Kidney (tissue), 14 donors: ENCODE measurements around the gene CCDC92B. TPM values are rescaled to one million over a fixed set of nuclear protein-coding genes. Genes with fewer than 3 reads are reported as not detected.

Source experiments
- DNase-seq, 5 donors: peaks; one replicate each; pipeline ENCODE4 v3.0.0-alpha.2; 2013 to 2020
- FAIRE-seq: peaks from 2 replicates; lab custom pipeline; 2012; peaks lifted over from hg19 to GRCh38; lab: Jason Lieb, UNC
- H3K27ac ChIP-seq, 2 donors: one replicate each; pipeline ENCODE4 v1.7.0; 2013; ENCODE audit warnings: low read depth in 2 of 2, low read length in 2 of 2, inconsistent platforms in 1 of 2
- H3K27me3 ChIP-seq: one replicate; pipeline ENCODE4 v1.7.1; 2013; ENCODE audit warnings: low read length, inconsistent platforms; ENCODE audit not compliant: control insufficient read depth, insufficient read depth
- H3K36me3 ChIP-seq, 3 donors: one replicate each; pipeline versions ENCODE4 v1.7.0 to v1.7.1; 2013; ENCODE audit warnings: low read length in 3 of 3, control low read depth in 1 of 3, inconsistent platforms in 1 of 3; ENCODE audit not compliant: insufficient read depth in 3 of 3, control insufficient read depth in 2 of 3
- H3K4me1 ChIP-seq, 3 donors: one replicate each; pipeline versions ENCODE4 v1.7.0 to v1.7.1; 2013; ENCODE audit warnings: low read length in 3 of 3, inconsistent platforms in 1 of 3, low read depth in 1 of 3; ENCODE audit not compliant: control insufficient read depth in 2 of 3, insufficient read depth in 2 of 3
- H3K4me3 ChIP-seq, 3 donors: one replicate each; pipeline versions ENCODE4 v1.7.0 to v1.8.1; 2013; ENCODE audit warnings: low read length in 3 of 3, control low read depth in 1 of 3, inconsistent platforms in 1 of 3
- H3K9ac ChIP-seq, 3 donors: one replicate each; pipeline versions ENCODE4 v1.7.0 to v1.7.1; 2013; ENCODE audit warnings: low read length in 3 of 3, control low read depth in 1 of 3, inconsistent platforms in 1 of 3
- H3K9me3 ChIP-seq, 3 donors: one replicate each; pipeline versions ENCODE4 v1.7.0 to v1.7.1; 2013; ENCODE audit warnings: low read length in 3 of 3, control low read depth in 1 of 3, inconsistent platforms in 1 of 3; ENCODE audit not compliant: control insufficient read depth in 2 of 3, insufficient read depth in 1 of 3
- intact Hi-C: fragments of 100-400 bp; cut with DNase I; formaldehyde crosslinking; loops from one replicate; pipeline ENCODE4 v1.11.1; 2022
- polyA plus RNA-seq: library from polyadenylated mRNA; stranded (reverse); fragments of 350-450 nt; fragmentation: Illumina TruSeq; extraction: RNeasy Lipid Tissue Mini Kit (QIAGEN cat#74804); gene quantifications from one replicate; pipeline ENCODE4 v1.2.3, GENCODE V29; 2014; ENCODE audit warnings: low read depth, low replicate concordance; ENCODE audit not compliant: insufficient read depth
- total RNA-seq: library from RNA; stranded (reverse); fragmentation: NEBNext Ultra II Directional; extraction: Animal tissue kit (Norgen Biotek cat#: 25700); gene quantifications from one replicate; pipeline ENCODE4 v1.2.1, GENCODE V29; 2021
- TF ChIP-seq, protein P1 (sequence below): IDR thresholded peaks from 3 replicates; pipeline ENCODE4 v1.5.1; 2012; ENCODE audit warnings: mild to moderate bottlenecking, moderate library complexity, borderline replicate concordance; ENCODE audit not compliant: insufficient read depth; ENCODE audit errors: extremely low read depth
- donor health status: control.
- donor health status: control.
- donor health status: control.
- donor health status: control.
- donor health status: control.
- donor health status: DM: yes; HTN: yes; CAD: no.
- donor health status: Normal renal cell carcinoma (clear cell type).

Gene CCDC92B
- total and polyA plus RNA-seq, 2 donors from 2014 or later: 0.11 to 1.0 TPM

GRCh38 chr17:2695961-2696760 is 53.3 kb downstream of the CCDC92B start:
- no peaks in the 10 kb centered on the region for H3K4me1 ChIP-seq
- FAIRE-seq (no peak), DNase-seq (peak in 1 of 5 donors; percentile 67)
- H3K27ac ChIP-seq: no peak overlapping the region
- no peak overlapping the region for H3K4me3 ChIP-seq
- H3K9ac ChIP-seq: no peak overlapping the region
- no peaks in the 10 kb centered on the region for H3K27me3 ChIP-seq
- intact Hi-C loops: no loop called here
- peaks cover 0 to 22% (median 16%) of the 10 kb centered on the region in 3 donors for H3K36me3 ChIP-seq
- TF ChIP-seq, protein P1, sequence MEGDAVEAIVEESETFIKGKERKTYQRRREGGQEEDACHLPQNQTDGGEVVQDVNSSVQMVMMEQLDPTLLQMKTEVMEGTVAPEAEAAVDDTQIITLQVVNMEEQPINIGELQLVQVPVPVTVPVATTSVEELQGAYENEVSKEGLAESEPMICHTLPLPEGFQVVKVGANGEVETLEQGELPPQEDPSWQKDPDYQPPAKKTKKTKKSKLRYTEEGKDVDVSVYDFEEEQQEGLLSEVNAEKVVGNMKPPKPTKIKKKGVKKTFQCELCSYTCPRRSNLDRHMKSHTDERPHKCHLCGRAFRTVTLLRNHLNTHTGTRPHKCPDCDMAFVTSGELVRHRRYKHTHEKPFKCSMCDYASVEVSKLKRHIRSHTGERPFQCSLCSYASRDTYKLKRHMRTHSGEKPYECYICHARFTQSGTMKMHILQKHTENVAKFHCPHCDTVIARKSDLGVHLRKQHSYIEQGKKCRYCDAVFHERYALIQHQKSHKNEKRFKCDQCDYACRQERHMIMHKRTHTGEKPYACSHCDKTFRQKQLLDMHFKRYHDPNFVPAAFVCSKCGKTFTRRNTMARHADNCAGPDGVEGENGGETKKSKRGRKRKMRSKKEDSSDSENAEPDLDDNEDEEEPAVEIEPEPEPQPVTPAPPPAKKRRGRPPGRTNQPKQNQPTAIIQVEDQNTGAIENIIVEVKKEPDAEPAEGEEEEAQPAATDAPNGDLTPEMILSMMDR: no peak
- no peaks in the 10 kb centered on the region for H3K9me3 ChIP-seq

DNA sequence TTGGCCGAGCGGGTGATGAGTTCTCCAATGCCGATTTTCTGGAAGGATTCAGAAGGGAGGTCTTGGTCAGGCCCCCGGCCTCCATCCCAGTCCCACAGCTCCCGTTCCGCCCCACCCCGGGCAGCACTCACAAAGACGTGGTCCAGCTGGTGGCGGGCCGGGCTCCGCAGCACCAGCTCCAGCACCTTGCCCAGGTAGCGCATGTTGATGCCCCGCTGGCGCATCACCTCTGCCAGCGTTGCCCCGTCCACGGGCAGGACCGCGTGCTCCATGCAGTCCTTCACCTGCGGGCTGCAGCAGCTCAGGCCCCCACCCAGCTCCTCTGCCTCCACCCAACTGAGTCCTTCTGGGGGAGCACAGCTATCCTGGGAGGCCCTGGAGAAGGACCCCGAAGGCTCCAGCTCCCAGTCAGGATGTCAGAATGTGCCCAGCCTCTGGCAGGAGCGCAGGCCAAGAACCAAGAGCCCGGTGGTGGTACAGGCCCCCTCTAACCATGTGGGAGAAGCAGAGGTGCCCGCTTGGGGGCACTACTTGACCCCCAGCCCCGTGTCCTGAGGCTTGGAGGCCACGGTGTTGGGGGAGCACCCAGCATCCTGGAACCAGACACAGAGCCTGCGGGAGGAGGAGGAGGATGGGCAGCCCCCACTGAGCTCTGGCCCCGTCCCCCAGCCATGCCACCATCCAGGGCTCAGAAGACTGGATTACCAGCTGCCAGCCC is 54.0 kb downstream of the CCDC92B start:
- H3K9me3 ChIP-seq: no peaks in the 10 kb centered on the region
- no peak overlapping the region for H3K4me3 ChIP-seq
- no peak overlapping the region for H3K9ac ChIP-seq
- intact Hi-C loops: no loop called here
- peak in 1 of 5 donors; percentile 49 for DNase-seq
- no peak for FAIRE-seq
- no peaks in the 10 kb centered on the region for H3K27me3 ChIP-seq
- H3K36me3 ChIP-seq: peaks cover 0 to 25% (median 12%) of the 10 kb centered on the region in 3 donors
- TF ChIP-seq, protein P1: no peak
- H3K27ac ChIP-seq: no peak overlapping the region
- no peaks in the 10 kb centered on the region for H3K4me1 ChIP-seq

DNA sequence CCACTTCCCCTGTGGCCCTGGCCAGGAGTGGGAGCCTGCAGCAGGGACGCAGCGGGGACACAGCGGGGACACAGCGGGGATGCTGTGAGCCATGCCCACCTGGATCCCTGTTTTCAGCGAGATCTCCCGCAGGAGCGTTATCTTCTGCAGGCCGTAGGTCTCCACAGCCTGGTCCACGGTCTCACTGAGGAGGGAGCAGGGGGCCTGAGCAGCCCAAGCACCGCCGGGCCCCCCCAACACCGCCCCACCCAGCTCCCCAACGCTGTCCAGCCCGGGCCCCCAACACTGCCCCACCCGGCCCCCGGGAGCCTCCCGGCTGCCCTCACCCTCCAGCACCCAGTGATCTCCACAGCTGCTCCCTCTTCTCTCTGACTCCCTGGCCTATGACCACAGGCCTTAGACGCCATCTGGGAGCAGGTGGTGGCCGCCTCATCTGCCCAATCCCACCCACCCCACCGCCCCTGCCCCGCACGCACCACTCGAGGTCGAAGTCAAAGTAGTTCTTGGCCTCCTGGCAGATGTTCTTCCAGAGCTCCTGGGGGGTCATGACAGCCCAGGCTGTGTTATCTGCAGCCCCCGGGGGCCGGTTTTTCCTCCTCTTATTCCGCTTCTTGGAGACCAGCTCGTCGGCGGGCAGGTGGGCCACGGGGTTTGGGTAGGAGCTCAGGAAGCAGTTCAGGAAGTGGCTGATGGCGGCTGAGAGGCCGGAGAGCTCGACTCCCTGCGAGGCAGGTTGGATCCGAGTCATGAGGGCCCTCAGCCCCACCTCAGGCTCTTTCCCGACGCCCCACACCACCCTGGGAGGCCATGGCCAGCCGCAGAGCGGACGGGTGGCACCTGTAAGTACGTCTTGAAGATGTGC is 54.8 kb downstream of the CCDC92B start:
- Histone ChIP-seq H3K9me3 (no peaks in the 10 kb centered on the region), H3K4me3 (no peak overlapping the region), H3K27ac (no peak overlapping the region), H3K27me3 (no peaks in the 10 kb centered on the region), H3K4me1 (no peaks in the 10 kb centered on the region), H3K9ac (no peak overlapping the region), H3K36me3 (peaks cover 0 to 22% (median 10%) of the 10 kb centered on the region in 3 donors)
- TF ChIP-seq, protein P1: no peak
- intact Hi-C loops: no loop called here
- DNase-seq (peak in 1 of 5 donors; percentile 71), FAIRE-seq (no peak)
